GM19463 (cell line): Measurements from ENCODE around the gene MMP28.

Experiments
- ATAC-seq: cut with Tn5 transposase; IDR thresholded peaks from one replicate; pipeline ENCODE4 v1.9.1; 2021; ENCODE audit warnings: mild to moderate bottlenecking, moderate library complexity; ENCODE audit not compliant: unreplicated experiment

The MMP28 gene

GRCh38 chr17:35795007-35795870 is at the start of gene MMP28:
TSS of gene MMP28 (minus strand) at chr17:35795641. CDS start at chr17:35795377, 264 bp downstream.
- no peak for ATAC-seq

- ATAC-seq = no peak
Observed at GRCh38 chr17:35844547-35844946, 49.1 kb upstream of the MMP28 start.

- ATAC-seq = no peak
Observed at GRCh38 chr17:35843698-35844097, 48.3 kb upstream of the MMP28 start.

- no peak for ATAC-seq
Observed at GRCh38 chr17:35842239-35842638, 46.8 kb upstream of the MMP28 start.

GRCh38 chr17:35841505-35841904 is 46.1 kb upstream of the MMP28 start:
- ATAC-seq = no peak

GRCh38 chr17:35841101-35841500 is 45.7 kb upstream of the MMP28 start:
- ATAC-seq = no peak

- no peak for ATAC-seq
Observed at GRCh38 chr17:35825206-35825605, 29.8 kb upstream of the MMP28 start.

GRCh38 chr17:35821308-35821707 is 25.9 kb upstream of the MMP28 start:
- ATAC-seq = no peak

GRCh38 chr17:35819455-35819854 is 24.0 kb upstream of the MMP28 start:
- ATAC-seq = no peak

- ATAC-seq = no peak
Observed at GRCh38 chr17:35817196-35817595, 21.8 kb upstream of the MMP28 start.

GRCh38 chr17:35816723-35817122 is 21.3 kb upstream of the MMP28 start:
- no peak for ATAC-seq

GRCh38 chr17:35812456-35812855 is 17.0 kb upstream of the MMP28 start:
- no peak for ATAC-seq

GRCh38 chr17:35811759-35812158 is 16.3 kb upstream of the MMP28 start:
- ATAC-seq = no peak

GRCh38 chr17:35809855-35810461 is 14.5 kb upstream of the MMP28 start:
- no peak for ATAC-seq

GRCh38 chr17:35808962-35809854 is 13.8 kb upstream of the MMP28 start, which contains the start of gene TAF15:
TSS of gene TAF15 (plus strand) at chr17:35809484. CDS start at chr17:35809570, 86 bp downstream.
- ATAC-seq = peak; percentile 95

- no peak for ATAC-seq
Observed at GRCh38 chr17:35808240-35808961, 13.0 kb upstream of the MMP28 start.

- ATAC-seq = no peak
Observed at GRCh38 chr17:35807371-35808144, 12.1 kb upstream of the MMP28 start.

GRCh38 chr17:35804658-35805192 is 9.3 kb upstream of the MMP28 start:
- ATAC-seq = no peak

GRCh38 chr17:35801583-35802224 is 6.3 kb upstream of the MMP28 start:
- no peak for ATAC-seq
